GM18526 (cell line): ENCODE measurements around the gene ASAP2.

ENCODE experiments used
- POLR2A ChIP-seq: IDR thresholded peaks from 3 replicates; pipeline ENCODE4 v1.6.1; 2011; ENCODE audit not compliant: insufficient read length; ENCODE audit errors: extremely low read depth

The ASAP2 gene

GRCh38 chr2:9334761-9335160, 128.1 kb downstream of the ASAP2 start:
- TF ChIP-seq POLR2A: no peak

GRCh38 chr2:9335322-9335832, 128.8 kb downstream of the ASAP2 start:
- no peak for TF ChIP-seq POLR2A

GRCh38 chr2:9336241-9336575, 129.6 kb downstream of the ASAP2 start:
- TF ChIP-seq POLR2A: no peak

GRCh38 chr2:9336576-9337314, 130.1 kb downstream of the ASAP2 start:
- no peak for TF ChIP-seq POLR2A

- no peak for TF ChIP-seq POLR2A
Measured at GRCh38 chr2:9337901-9338300, 131.3 kb downstream of the ASAP2 start.

- no peak for TF ChIP-seq POLR2A
Measured at GRCh38 chr2:9341337-9341887, 134.8 kb downstream of the ASAP2 start.

- no peak for TF ChIP-seq POLR2A
Measured at GRCh38 chr2:9342659-9343058, 136.0 kb downstream of the ASAP2 start.

- TF ChIP-seq POLR2A: no peak
Measured at GRCh38 chr2:9343524-9343923, 136.9 kb downstream of the ASAP2 start.

- TF ChIP-seq POLR2A: no peak
Measured at GRCh38 chr2:9344434-9344833, 137.8 kb downstream of the ASAP2 start.

- TF ChIP-seq POLR2A: no peak
Measured at GRCh38 chr2:9345343-9345742, 138.7 kb downstream of the ASAP2 start.

GRCh38 chr2:9345997-9346396, 139.4 kb downstream of the ASAP2 start:
- no peak for TF ChIP-seq POLR2A

- TF ChIP-seq POLR2A: no peak
Measured at GRCh38 chr2:9346885-9347284, 140.3 kb downstream of the ASAP2 start.

- no peak for TF ChIP-seq POLR2A
Measured at GRCh38 chr2:9347411-9347881, 140.8 kb downstream of the ASAP2 start.

- no peak for TF ChIP-seq POLR2A
Measured at GRCh38 chr2:9354318-9354717, 147.7 kb downstream of the ASAP2 start.

GRCh38 chr2:9355270-9355669, 148.7 kb downstream of the ASAP2 start:
- TF ChIP-seq POLR2A: no peak

GRCh38 chr2:9355716-9356115, 149.1 kb downstream of the ASAP2 start:
- no peak for TF ChIP-seq POLR2A

- no peak for TF ChIP-seq POLR2A
Measured at GRCh38 chr2:9356261-9356660, 149.6 kb downstream of the ASAP2 start.
